ENCODE data around the gene HOXB6.

GRCh38 chr17:48547808-48548522 is 56.8 kb downstream of the HOXB6 start:
- TF ChIP-seq, protein P1, sequence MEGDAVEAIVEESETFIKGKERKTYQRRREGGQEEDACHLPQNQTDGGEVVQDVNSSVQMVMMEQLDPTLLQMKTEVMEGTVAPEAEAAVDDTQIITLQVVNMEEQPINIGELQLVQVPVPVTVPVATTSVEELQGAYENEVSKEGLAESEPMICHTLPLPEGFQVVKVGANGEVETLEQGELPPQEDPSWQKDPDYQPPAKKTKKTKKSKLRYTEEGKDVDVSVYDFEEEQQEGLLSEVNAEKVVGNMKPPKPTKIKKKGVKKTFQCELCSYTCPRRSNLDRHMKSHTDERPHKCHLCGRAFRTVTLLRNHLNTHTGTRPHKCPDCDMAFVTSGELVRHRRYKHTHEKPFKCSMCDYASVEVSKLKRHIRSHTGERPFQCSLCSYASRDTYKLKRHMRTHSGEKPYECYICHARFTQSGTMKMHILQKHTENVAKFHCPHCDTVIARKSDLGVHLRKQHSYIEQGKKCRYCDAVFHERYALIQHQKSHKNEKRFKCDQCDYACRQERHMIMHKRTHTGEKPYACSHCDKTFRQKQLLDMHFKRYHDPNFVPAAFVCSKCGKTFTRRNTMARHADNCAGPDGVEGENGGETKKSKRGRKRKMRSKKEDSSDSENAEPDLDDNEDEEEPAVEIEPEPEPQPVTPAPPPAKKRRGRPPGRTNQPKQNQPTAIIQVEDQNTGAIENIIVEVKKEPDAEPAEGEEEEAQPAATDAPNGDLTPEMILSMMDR (IDR thresholded peaks at IDR 0.05 in 2 of 3, conservative IDR thresholded peaks at IDR 0.05 in 1 of 3; ENCODE audit: borderline replicate concordance in 1 of 3, insufficient read depth in 1 of 3, low read depth in 2 of 3, low read length in 2 of 3): no peak
- no peak for TF ChIP-seq CBX3 (IDR thresholded peaks at IDR 0.05; ENCODE audit: low read depth)
- TF ChIP-seq ZBTB33 (IDR thresholded peaks at IDR 0.05; ENCODE audit: extremely low read depth, insufficient replicate concordance, low read length): no peak
- TF ChIP-seq, protein P2, sequence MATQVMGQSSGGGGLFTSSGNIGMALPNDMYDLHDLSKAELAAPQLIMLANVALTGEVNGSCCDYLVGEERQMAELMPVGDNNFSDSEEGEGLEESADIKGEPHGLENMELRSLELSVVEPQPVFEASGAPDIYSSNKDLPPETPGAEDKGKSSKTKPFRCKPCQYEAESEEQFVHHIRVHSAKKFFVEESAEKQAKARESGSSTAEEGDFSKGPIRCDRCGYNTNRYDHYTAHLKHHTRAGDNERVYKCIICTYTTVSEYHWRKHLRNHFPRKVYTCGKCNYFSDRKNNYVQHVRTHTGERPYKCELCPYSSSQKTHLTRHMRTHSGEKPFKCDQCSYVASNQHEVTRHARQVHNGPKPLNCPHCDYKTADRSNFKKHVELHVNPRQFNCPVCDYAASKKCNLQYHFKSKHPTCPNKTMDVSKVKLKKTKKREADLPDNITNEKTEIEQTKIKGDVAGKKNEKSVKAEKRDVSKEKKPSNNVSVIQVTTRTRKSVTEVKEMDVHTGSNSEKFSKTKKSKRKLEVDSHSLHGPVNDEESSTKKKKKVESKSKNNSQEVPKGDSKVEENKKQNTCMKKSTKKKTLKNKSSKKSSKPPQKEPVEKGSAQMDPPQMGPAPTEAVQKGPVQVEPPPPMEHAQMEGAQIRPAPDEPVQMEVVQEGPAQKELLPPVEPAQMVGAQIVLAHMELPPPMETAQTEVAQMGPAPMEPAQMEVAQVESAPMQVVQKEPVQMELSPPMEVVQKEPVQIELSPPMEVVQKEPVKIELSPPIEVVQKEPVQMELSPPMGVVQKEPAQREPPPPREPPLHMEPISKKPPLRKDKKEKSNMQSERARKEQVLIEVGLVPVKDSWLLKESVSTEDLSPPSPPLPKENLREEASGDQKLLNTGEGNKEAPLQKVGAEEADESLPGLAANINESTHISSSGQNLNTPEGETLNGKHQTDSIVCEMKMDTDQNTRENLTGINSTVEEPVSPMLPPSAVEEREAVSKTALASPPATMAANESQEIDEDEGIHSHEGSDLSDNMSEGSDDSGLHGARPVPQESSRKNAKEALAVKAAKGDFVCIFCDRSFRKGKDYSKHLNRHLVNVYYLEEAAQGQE (IDR thresholded peaks at IDR 0.05; ENCODE audit: low read depth): no peak
- TF ChIP-seq POLR2A (IDR thresholded peaks at IDR 0.05; ENCODE audit: borderline replicate concordance, extremely low read depth, insufficient read depth, insufficient read length): no peak
- no peak for TF ChIP-seq SP1 (IDR thresholded peaks at IDR 0.05; ENCODE audit: low read depth)
- TF ChIP-seq EZH2phosphoT487 (IDR thresholded peaks at IDR 0.05; ENCODE audit: borderline replicate concordance): no peak
- TF ChIP-seq YY1 (IDR thresholded peaks at IDR 0.05; ENCODE audit: extremely low read depth, insufficient replicate concordance, low read depth, low read length): no peak
- TF ChIP-seq, protein P3, sequence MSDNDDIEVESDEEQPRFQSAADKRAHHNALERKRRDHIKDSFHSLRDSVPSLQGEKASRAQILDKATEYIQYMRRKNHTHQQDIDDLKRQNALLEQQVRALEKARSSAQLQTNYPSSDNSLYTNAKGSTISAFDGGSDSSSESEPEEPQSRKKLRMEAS (IDR thresholded peaks at IDR 0.05): no peak
